Activated T-helper 17 cell treated with anti-CD3 and anti-CD28 coated beads, Interleukin-2, amount 50 U/mL, for 72 hours (primary cell): ENCODE measurements around the gene RALB. TPM values are rescaled to one million over a fixed set of nuclear protein-coding genes. Genes with fewer than 3 reads are reported as not detected.

Experiments used
- ATAC-seq: fragments of 150-1000 bp; cut with Tn5 transposase; replicated peaks from 2 replicates; pipeline ENCODE4 v1.10.0; 2021; ENCODE audit warnings: mild to moderate bottlenecking, moderate library complexity
- H3K27ac Mint-ChIP-seq: one replicate; pipeline ENCODE4 v1.8.0; 2022; ENCODE audit warnings: mixed read lengths
- H3K27me3 Mint-ChIP-seq: one replicate; pipeline ENCODE4 v1.8.0; 2022; ENCODE audit warnings: mixed read lengths
- H3K36me3 Mint-ChIP-seq: one replicate; pipeline ENCODE4 v1.8.0; 2022; ENCODE audit warnings: low read depth, mild to moderate bottlenecking, mixed read lengths
- H3K4me1 Mint-ChIP-seq: one replicate; pipeline ENCODE4 v1.8.0; 2022; ENCODE audit warnings: mixed read lengths
- H3K4me3 Mint-ChIP-seq: one replicate; pipeline ENCODE4 v1.8.0; 2022; ENCODE audit warnings: mild to moderate bottlenecking, mixed read lengths
- H3K9me3 Mint-ChIP-seq: one replicate; pipeline ENCODE4 v1.8.0; 2022; ENCODE audit warnings: mixed read lengths
- total RNA-seq, 2 donors: library from RNA; stranded (reverse); gene quantifications; one replicate each; pipeline ENCODE4 v1.2.3, GENCODE V29; 2022

The RALB gene
- total RNA-seq, 2 donors from 2014 or later: 77.4 to 91.9 TPM

GRCh38 chr2:120277505-120278205 is 25.0 kb downstream of the RALB start:
- H3K27me3 Mint-ChIP-seq: no peaks in the 10 kb centered on the region
- peaks cover 18% of the 10 kb centered on the region for H3K36me3 Mint-ChIP-seq
- no peak for ATAC-seq
- H3K9me3 Mint-ChIP-seq: no peaks in the 10 kb centered on the region
- no peak overlapping the region for H3K27ac Mint-ChIP-seq
- H3K4me3 Mint-ChIP-seq: no peak overlapping the region
- peaks cover 7% of the 10 kb centered on the region for H3K4me1 Mint-ChIP-seq

GRCh38 chr2:120278901-120279300 is 26.2 kb downstream of the RALB start:
- Mint-ChIP-seq H3K36me3 (peaks cover 29% of the 10 kb centered on the region), H3K27ac (no peak overlapping the region), H3K9me3 (no peaks in the 10 kb centered on the region), H3K4me3 (no peak overlapping the region), H3K4me1 (no peaks in the 10 kb centered on the region), H3K27me3 (no peaks in the 10 kb centered on the region)
- no peak for ATAC-seq

GRCh38 chr2:120279708-120280107 is 27.1 kb downstream of the RALB start:
- Mint-ChIP-seq H3K4me1 (peaks cover 1% of the 10 kb centered on the region), H3K4me3 (no peak overlapping the region), H3K9me3 (no peaks in the 10 kb centered on the region), H3K27ac (no peak overlapping the region), H3K27me3 (no peaks in the 10 kb centered on the region), H3K36me3 (peaks cover 34% of the 10 kb centered on the region)
- no peak for ATAC-seq

- no peaks in the 10 kb centered on the region for H3K27me3 Mint-ChIP-seq
- H3K4me3 Mint-ChIP-seq: no peak overlapping the region
- no peaks in the 10 kb centered on the region for H3K9me3 Mint-ChIP-seq
- H3K4me1 Mint-ChIP-seq: peaks cover 18% of the 10 kb centered on the region
- peaks cover 64% of the 10 kb centered on the region for H3K36me3 Mint-ChIP-seq
- no peak overlapping the region for H3K27ac Mint-ChIP-seq
- ATAC-seq: no peak
These were observed 31.0 kb downstream of the RALB start for GRCh38 chr2:120283649-120284048.

GRCh38 chr2:120285056-120285455 is 32.4 kb downstream of the RALB start:
- ATAC-seq: no peak

GRCh38 chr2:120287183-120288015 is 34.7 kb downstream of the RALB start:
- Mint-ChIP-seq H3K4me1 (peaks cover 28% of the 10 kb centered on the region), H3K27ac (peak overlapping the region; percentile 92), H3K36me3 (peaks cover 86% of the 10 kb centered on the region), H3K9me3 (no peaks in the 10 kb centered on the region), H3K27me3 (no peaks in the 10 kb centered on the region), H3K4me3 (peak overlapping the region; percentile 78)
- peak; percentile 97 for ATAC-seq

More at GRCh38 chr2:120285056-120285455, 32.4 kb downstream of the RALB start:
- H3K4me1 Mint-ChIP-seq: peaks cover 18% of the 10 kb centered on the region
- H3K9me3 Mint-ChIP-seq: no peaks in the 10 kb centered on the region
- H3K36me3 Mint-ChIP-seq: peaks cover 78% of the 10 kb centered on the region
- H3K27me3 Mint-ChIP-seq: no peaks in the 10 kb centered on the region
- peak overlapping the region; percentile 28 for H3K27ac Mint-ChIP-seq
- no peak overlapping the region for H3K4me3 Mint-ChIP-seq

GRCh38 chr2:120288016-120288373 is 35.3 kb downstream of the RALB start:
- H3K9me3 Mint-ChIP-seq: no peaks in the 10 kb centered on the region
- no peak for ATAC-seq
- H3K36me3 Mint-ChIP-seq: peaks cover 86% of the 10 kb centered on the region
- H3K4me1 Mint-ChIP-seq: peaks cover 28% of the 10 kb centered on the region
- H3K27ac Mint-ChIP-seq: peak overlapping the region; percentile 92
- H3K27me3 Mint-ChIP-seq: no peaks in the 10 kb centered on the region
- peak overlapping the region; percentile 78 for H3K4me3 Mint-ChIP-seq

- H3K36me3 Mint-ChIP-seq: peaks cover 90% of the 10 kb centered on the region
- no peaks in the 10 kb centered on the region for H3K9me3 Mint-ChIP-seq
- H3K4me1 Mint-ChIP-seq: peaks cover 28% of the 10 kb centered on the region
- H3K27me3 Mint-ChIP-seq: no peaks in the 10 kb centered on the region
- H3K27ac Mint-ChIP-seq: no peak overlapping the region
- ATAC-seq: no peak
- no peak overlapping the region for H3K4me3 Mint-ChIP-seq
These were observed 36.7 kb downstream of the RALB start for GRCh38 chr2:120289221-120289906.

GRCh38 chr2:120290737-120291136 is 38.1 kb downstream of the RALB start:
- ATAC-seq: no peak
- Mint-ChIP-seq H3K36me3 (peaks cover 92% of the 10 kb centered on the region), H3K27ac (no peak overlapping the region), H3K27me3 (no peaks in the 10 kb centered on the region), H3K4me3 (no peak overlapping the region), H3K9me3 (no peaks in the 10 kb centered on the region), H3K4me1 (peaks cover 24% of the 10 kb centered on the region)

- H3K27me3 Mint-ChIP-seq: no peaks in the 10 kb centered on the region
- ATAC-seq: no peak
- no peak overlapping the region for H3K4me3 Mint-ChIP-seq
- H3K27ac Mint-ChIP-seq: peak overlapping the region; percentile 34
- H3K4me1 Mint-ChIP-seq: peaks cover 24% of the 10 kb centered on the region
- H3K9me3 Mint-ChIP-seq: no peaks in the 10 kb centered on the region
- peaks cover 87% of the 10 kb centered on the region for H3K36me3 Mint-ChIP-seq
These were observed 39.0 kb downstream of the RALB start for GRCh38 chr2:120291401-120292311.

GRCh38 chr2:120293096-120294007 is 40.7 kb downstream of the RALB start:
- H3K27me3 Mint-ChIP-seq: no peaks in the 10 kb centered on the region
- peak overlapping the region; percentile 67 for H3K27ac Mint-ChIP-seq
- ATAC-seq: no peak
- peaks cover 90% of the 10 kb centered on the region for H3K36me3 Mint-ChIP-seq
- H3K4me3 Mint-ChIP-seq: no peak overlapping the region
- H3K4me1 Mint-ChIP-seq: peaks cover 10% of the 10 kb centered on the region
- H3K9me3 Mint-ChIP-seq: no peaks in the 10 kb centered on the region

GRCh38 chr2:120294008-120294340 is 41.3 kb downstream of the RALB start:
- Mint-ChIP-seq H3K4me1 (peaks cover 10% of the 10 kb centered on the region), H3K9me3 (no peaks in the 10 kb centered on the region), H3K4me3 (no peak overlapping the region), H3K27me3 (no peaks in the 10 kb centered on the region), H3K36me3 (peaks cover 90% of the 10 kb centered on the region), H3K27ac (no peak overlapping the region)
- no peak for ATAC-seq

- no peak for ATAC-seq
- Mint-ChIP-seq H3K27ac (no peak overlapping the region), H3K36me3 (peaks cover 84% of the 10 kb centered on the region), H3K9me3 (no peaks in the 10 kb centered on the region), H3K27me3 (no peaks in the 10 kb centered on the region), H3K4me3 (no peak overlapping the region), H3K4me1 (no peaks in the 10 kb centered on the region)
These were observed 45.7 kb downstream of the RALB start for GRCh38 chr2:120298173-120298835.
